Epithelial cell of esophagus (primary cell): Measurements from ENCODE around the gene MAX.

Source experiments
- DNase-seq: peaks from one replicate; pipeline ENCODE4 v3.0.0; 2010; ENCODE audit warnings: low read depth
- H3K4me3 ChIP-seq: 2 replicates; pipeline ENCODE4 v1.5.1; 2011; ENCODE audit warnings: mild to moderate bottlenecking, low read length, control low read depth
- CTCF ChIP-seq: IDR thresholded peaks from 2 replicates; pipeline ENCODE4 v1.5.1; 2011; ENCODE audit warnings: low read depth, mild to moderate bottlenecking, low read length, control low read depth, inconsistent platforms; ENCODE audit not compliant: insufficient read depth; ENCODE audit errors: missing control alignments

MAX gene

GRCh38 chr14:65080960-65081747 lies 21.2 kb downstream of the MAX start:
- TF ChIP-seq CTCF = no peak
- H3K4me3 ChIP-seq = no peak overlapping the region
- DNase-seq = no peak

- no peak for DNase-seq
- TF ChIP-seq CTCF = no peak
- H3K4me3 ChIP-seq = no peak overlapping the region
Observed at GRCh38 chr14:65079768-65080167, 22.5 kb downstream of the MAX start.

GRCh38 chr14:65079201-65079600 lies 23.1 kb downstream of the MAX start:
- TF ChIP-seq CTCF = no peak
- no peak overlapping the region for H3K4me3 ChIP-seq
- no peak for DNase-seq

- DNase-seq = no peak
- no peak overlapping the region for H3K4me3 ChIP-seq
- TF ChIP-seq CTCF = no peak
Observed at GRCh38 chr14:65077318-65077717, 25.0 kb downstream of the MAX start.

- no peak overlapping the region for H3K4me3 ChIP-seq
- no peak for TF ChIP-seq CTCF
- DNase-seq = no peak
Observed at GRCh38 chr14:65075628-65076325, 26.5 kb downstream of the MAX start.

- no peak overlapping the region for H3K4me3 ChIP-seq
- TF ChIP-seq CTCF = no peak
Observed at GRCh38 chr14:65074449-65075150, 27.7 kb downstream of the MAX start.

More at GRCh38 chr14:65074449-65075150, 27.7 kb downstream of the MAX start:
- no peak for DNase-seq
